Measurements from ENCODE around the gene VPS11.

Gene VPS11

DNA sequence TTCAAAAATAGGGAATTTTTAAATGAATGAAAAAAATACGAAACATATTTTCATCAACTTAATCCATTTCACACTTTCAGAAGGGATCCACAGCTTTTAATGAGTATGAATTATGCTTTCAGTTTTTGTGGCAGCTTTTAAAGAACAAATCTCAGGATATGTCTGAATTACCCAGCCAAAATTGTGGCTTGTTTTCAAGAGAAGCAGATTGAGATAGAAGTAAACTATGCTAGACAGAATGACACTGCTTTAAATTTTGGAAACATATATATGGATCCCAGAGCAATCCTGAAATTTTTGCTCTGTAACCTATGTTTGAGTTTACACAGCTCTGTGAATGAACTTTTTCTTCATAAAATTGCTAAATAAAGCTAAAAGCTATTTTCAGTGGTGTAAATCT, 51.3 kb downstream of the VPS11 start:
- peaks cover 8% of the 10 kb centered on the region for H4K20me1 ChIP-seq (ENCODE audit: insufficient read depth, low read length, poor library complexity, severe bottlenecking)
- no peak overlapping the region for H3K4me3 ChIP-seq (ENCODE audit: low read length, poor library complexity, severe bottlenecking)
- no peaks in the 10 kb centered on the region for H3K9me2 ChIP-seq (replicated peaks; ENCODE audit: low read depth, low read length)
- H2AFZ ChIP-seq (ENCODE audit: low read length): no peak overlapping the region
- H3K9ac ChIP-seq (ENCODE audit: low read depth, low read length, poor library complexity, severe bottlenecking): no peak overlapping the region
- H3F3A ChIP-seq (ENCODE audit: low read depth): peaks cover 3% of the 10 kb centered on the region
- no peaks in the 10 kb centered on the region for H3K27me3 ChIP-seq (ENCODE audit: insufficient read depth, low read length, poor library complexity, severe bottlenecking)
- H3K4me2 ChIP-seq (ENCODE audit: low read depth, low read length, poor library complexity, severe bottlenecking): no peak overlapping the region
- peaks cover 19% of the 10 kb centered on the region for H3K4me1 ChIP-seq (ENCODE audit: insufficient read depth, low read length, poor library complexity, severe bottlenecking)
- no peaks in the 10 kb centered on the region for H3K9me3 ChIP-seq (ENCODE audit: insufficient read depth, low read depth, low read length)
- H3K79me2 ChIP-seq (ENCODE audit: insufficient read depth, low read length): peaks cover 31% of the 10 kb centered on the region
- peaks cover 6% of the 10 kb centered on the region; the same call in 1 of the 2 replicates for H3K36me3 ChIP-seq (ENCODE audit: insufficient read depth, low read length)
- no peak for TF ChIP-seq EZH2phosphoT487 (IDR thresholded peaks at IDR 0.05; ENCODE audit: borderline replicate concordance)
- no peak for TF ChIP-seq CTCF (conservative IDR thresholded peaks at IDR 0.05; ENCODE audit: low read length)

GRCh38 chr11:119120639-119121007, 53.0 kb downstream of the VPS11 start:
- no peaks in the 10 kb centered on the region for H3K9me2 ChIP-seq (replicated peaks; ENCODE audit: low read depth, low read length)
- peak overlapping the region; percentile 76 for H2AFZ ChIP-seq (ENCODE audit: low read length)
- peak overlapping the region; percentile 75 for H3K4me3 ChIP-seq (ENCODE audit: low read length, poor library complexity, severe bottlenecking)
- TF ChIP-seq CTCF (conservative IDR thresholded peaks at IDR 0.05; ENCODE audit: low read length): no peak
- TF ChIP-seq EZH2phosphoT487 (IDR thresholded peaks at IDR 0.05; ENCODE audit: borderline replicate concordance): no peak
- H3K4me2 ChIP-seq (ENCODE audit: low read depth, low read length, poor library complexity, severe bottlenecking): peak overlapping the region; percentile 85
- no peaks in the 10 kb centered on the region for H3K36me3 ChIP-seq (ENCODE audit: insufficient read depth, low read length)
- peaks cover 19% of the 10 kb centered on the region for H3K4me1 ChIP-seq (ENCODE audit: insufficient read depth, low read length, poor library complexity, severe bottlenecking)
- H3F3A ChIP-seq (ENCODE audit: low read depth): peaks cover 3% of the 10 kb centered on the region
- no peaks in the 10 kb centered on the region for H3K27me3 ChIP-seq (ENCODE audit: insufficient read depth, low read length, poor library complexity, severe bottlenecking)
- peak overlapping the region; percentile 78 for H3K9ac ChIP-seq (ENCODE audit: low read depth, low read length, poor library complexity, severe bottlenecking)
- no peaks in the 10 kb centered on the region for H3K9me3 ChIP-seq (ENCODE audit: insufficient read depth, low read depth, low read length)
- peaks cover 8% of the 10 kb centered on the region for H4K20me1 ChIP-seq (ENCODE audit: insufficient read depth, low read length, poor library complexity, severe bottlenecking)
- peaks cover 39% of the 10 kb centered on the region for H3K79me2 ChIP-seq (ENCODE audit: insufficient read depth, low read length)

- peak within 1 kb of the TSS; percentile 85 for H3K4me2 ChIP-seq (ENCODE audit: low read depth, low read length, poor library complexity, severe bottlenecking)
- H3K9ac ChIP-seq (ENCODE audit: low read depth, low read length, poor library complexity, severe bottlenecking): peak within 1 kb of the TSS; percentile 84
- peaks cover 43% of the 10 kb centered on the region for H3K79me2 ChIP-seq (ENCODE audit: insufficient read depth, low read length)
- no peaks in the 10 kb centered on the region for H3K36me3 ChIP-seq (ENCODE audit: insufficient read depth, low read length)
- TF ChIP-seq EZH2phosphoT487 (IDR thresholded peaks at IDR 0.05; ENCODE audit: borderline replicate concordance): no peak
- TF ChIP-seq CTCF (conservative IDR thresholded peaks at IDR 0.05; ENCODE audit: low read length): no peak
- peaks cover 8% of the 10 kb centered on the region for H4K20me1 ChIP-seq (ENCODE audit: insufficient read depth, low read length, poor library complexity, severe bottlenecking)
- no peaks in the 10 kb centered on the region for H3K9me3 ChIP-seq (ENCODE audit: insufficient read depth, low read depth, low read length)
- peak within 1 kb of the TSS; percentile 93 for H3K4me3 ChIP-seq (ENCODE audit: low read length, poor library complexity, severe bottlenecking)
- H3K9me2 ChIP-seq (replicated peaks; ENCODE audit: low read depth, low read length): no peaks in the 10 kb centered on the region
- peaks cover 19% of the 10 kb centered on the region for H3K4me1 ChIP-seq (ENCODE audit: insufficient read depth, low read length, poor library complexity, severe bottlenecking)
- H2AFZ ChIP-seq (ENCODE audit: low read length): peak within 1 kb of the TSS; percentile 90
- H3F3A ChIP-seq (ENCODE audit: low read depth): peaks cover 3% of the 10 kb centered on the region
- no peaks in the 10 kb centered on the region for H3K27me3 ChIP-seq (ENCODE audit: insufficient read depth, low read length, poor library complexity, severe bottlenecking)
Measured at GRCh38 chr11:119121008-119121810, 53.6 kb downstream of the VPS11 start, which contains the start of gene HINFP. Gene HINFP, plus strand, starts transcription at chr11:119121580. Its CDS starts 5,365 bp downstream, at chr11:119126945.
